NCI-H1092 treated with DMSO at 0.1 percent for 48 hours (cell line): ENCODE measurements around the gene INPP5F.
A peak's percentile ranks its signal among the peaks of the same experiment; 100 is the strongest.

Source experiments
- DNase-seq: peaks from one replicate; lab custom pipeline; 2025; lab: John Stamatoyannopoulos, UW

The INPP5F gene

DNA sequence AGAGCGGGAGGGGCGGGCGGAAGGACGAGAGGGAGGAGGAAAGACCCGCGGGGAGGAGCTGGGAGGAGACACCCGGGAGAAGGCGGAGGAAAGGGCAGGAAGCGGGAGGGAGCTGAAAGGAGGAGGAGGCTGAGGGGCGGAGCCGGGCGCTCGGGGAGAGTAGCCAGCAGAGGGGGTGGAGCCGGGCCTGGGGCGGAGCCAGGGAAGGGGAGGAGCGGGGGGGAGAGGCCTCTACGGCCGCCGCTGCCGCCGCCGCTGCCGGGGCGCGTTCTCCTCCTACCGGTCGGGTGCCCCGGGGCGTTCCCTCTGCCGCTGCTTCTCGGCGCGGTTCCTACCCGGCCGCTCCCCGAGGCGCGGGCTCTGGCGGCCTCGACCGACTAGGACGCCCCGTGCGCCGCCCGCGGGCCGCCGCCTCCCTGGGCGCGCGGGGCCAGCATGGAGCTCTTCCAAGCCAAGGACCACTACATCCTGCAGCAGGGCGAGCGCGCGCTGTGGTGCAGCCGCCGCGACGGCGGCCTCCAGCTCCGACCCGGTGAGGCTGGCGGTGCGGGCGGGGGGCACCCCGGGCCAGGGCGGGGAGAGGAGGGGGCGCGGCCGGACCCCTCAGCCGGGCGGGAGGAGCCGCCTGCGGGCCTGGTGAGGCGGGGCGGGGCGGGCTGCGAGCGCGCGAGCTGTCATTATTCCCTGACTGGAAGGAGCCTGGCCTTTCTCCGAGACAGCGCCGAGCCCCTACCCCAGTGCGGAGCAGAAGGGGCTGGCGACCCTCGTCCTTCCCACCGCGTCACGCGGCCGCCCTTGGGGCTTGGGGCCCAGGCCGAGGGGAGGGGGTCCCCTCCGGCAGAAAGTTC, at the start of gene INPP5F:
INPP5F (plus strand) TSS at position 223 of the 848 bp plus-strand sequence; CDS start at position 436, 213 bp downstream.
- peak; percentile 96 for DNase-seq

- no peak for DNase-seq
Observed at GRCh38 chr10:119677126-119677525, 48.7 kb upstream of the INPP5F start.

- no peak for DNase-seq
Observed at GRCh38 chr10:119677904-119678755, 47.7 kb upstream of the INPP5F start.

- DNase-seq: no peak
Observed at GRCh38 chr10:119679480-119679829, 46.4 kb upstream of the INPP5F start.

DNA sequence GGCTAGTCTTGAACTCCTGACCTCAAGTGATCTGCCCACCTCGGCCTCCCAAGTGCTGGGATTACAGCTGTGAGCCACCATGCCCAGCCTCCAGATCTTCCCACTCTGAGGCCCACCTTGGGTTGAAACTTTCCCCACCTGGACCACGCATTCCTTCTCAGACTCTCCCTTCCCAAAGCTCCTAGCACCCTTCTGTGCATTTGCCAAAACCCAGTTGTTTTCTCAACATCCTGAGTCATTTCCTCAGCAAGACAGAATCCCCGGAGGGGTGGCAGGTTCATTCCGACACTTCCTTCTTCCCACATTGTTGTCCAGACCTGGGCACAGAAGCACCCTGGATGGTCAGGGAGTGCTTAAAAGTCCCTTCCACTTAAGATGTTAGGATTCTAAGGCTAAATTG, 45.8 kb upstream of the INPP5F start:
- no peak for DNase-seq

- DNase-seq: no peak
Observed at GRCh38 chr10:119680650-119681081, 45.2 kb upstream of the INPP5F start.

- peak; percentile 38 for DNase-seq
Observed at GRCh38 chr10:119686465-119687191, 39.2 kb upstream of the INPP5F start.

DNA sequence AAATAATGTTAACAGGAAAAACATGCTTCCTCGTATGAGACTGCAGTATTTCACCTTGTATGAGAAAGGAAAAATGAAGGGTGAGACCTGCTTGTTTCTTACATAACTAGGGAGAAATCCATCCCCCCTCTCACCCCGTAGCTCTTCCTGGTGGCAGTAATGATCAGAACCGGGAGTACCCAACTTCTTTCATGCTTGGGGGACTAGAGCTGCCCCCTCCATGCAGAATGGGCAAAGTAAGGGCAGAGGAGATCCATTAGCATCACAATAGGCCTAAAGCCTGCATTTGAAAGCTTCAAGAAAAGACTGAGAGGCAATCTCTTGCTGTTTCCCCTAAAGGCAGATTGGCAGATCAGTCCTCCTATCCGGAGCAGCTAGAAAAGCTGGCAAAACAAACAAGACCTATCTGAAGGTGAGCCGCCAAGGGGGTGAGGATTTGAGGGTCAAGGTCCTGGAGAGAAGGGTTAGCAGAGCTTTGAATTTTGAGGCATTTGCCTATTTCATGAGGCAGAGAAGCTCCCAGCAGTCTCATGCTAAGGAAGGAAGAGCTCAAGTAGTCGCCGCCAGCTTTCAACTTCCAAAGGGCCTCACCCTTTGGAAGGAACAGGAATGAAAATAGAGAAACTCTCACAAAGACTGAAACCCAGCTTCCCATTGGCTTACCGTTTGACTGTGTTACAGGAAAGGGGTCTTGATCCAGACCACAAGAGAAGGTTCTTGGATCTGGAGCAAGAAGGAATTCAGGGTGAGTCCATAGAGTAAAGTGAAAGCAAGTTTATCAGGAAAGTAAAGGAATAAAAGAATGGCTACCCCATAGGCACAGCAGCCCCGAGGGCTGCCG, 38.4 kb upstream of the INPP5F start:
- no peak for DNase-seq

- no peak for DNase-seq
Observed at GRCh38 chr10:119688033-119688508, 37.8 kb upstream of the INPP5F start.

GRCh38 chr10:119689016-119689580, 36.8 kb upstream of the INPP5F start:
- DNase-seq: no peak

DNA sequence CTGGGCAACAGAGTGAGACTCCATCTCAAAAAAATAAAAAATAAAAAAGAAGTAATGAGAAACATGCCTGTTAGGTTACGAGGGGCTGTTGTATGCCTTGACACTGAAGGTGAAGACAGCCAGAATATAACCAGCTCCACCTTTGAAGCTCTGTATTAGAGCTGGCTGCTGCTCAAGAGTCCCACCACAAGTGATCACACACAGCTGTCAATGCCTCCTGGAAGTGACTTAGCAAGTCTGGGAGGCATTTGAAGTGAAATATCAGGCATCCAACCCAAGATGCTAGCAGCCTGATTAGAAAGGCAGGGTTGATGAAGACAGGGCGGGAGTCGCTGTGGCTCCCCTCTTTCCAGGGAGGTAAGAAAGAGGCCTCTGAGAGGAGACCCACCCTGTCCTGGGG, 34.1 kb upstream of the INPP5F start:
- DNase-seq: no peak

GRCh38 chr10:119693262-119693957, 32.4 kb upstream of the INPP5F start:
- no peak for DNase-seq

DNA sequence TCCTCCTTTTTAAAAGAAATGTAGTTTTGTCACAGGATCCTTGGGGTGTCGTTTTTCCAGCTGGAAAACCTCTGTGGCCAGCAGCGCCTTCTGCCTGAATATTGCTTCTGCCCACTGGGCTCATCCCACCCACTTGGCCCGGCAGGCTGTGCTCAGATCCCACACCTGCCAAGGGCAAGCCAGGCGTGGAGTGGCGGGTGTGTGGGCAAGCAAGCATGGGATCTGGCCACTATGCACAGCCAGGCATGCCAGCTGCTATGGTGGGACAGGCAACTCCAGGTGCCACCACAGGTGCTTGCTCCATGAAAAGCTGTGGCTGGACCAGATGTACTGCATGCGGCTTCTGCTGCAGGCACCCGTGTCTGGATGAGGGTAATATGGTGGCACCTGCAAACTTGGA, 31.2 kb upstream of the INPP5F start:
- DNase-seq: no peak

- no peak for DNase-seq
Observed at GRCh38 chr10:119700321-119700954, 25.4 kb upstream of the INPP5F start.

GRCh38 chr10:119701861-119702260, 24.0 kb upstream of the INPP5F start:
- no peak for DNase-seq

DNA sequence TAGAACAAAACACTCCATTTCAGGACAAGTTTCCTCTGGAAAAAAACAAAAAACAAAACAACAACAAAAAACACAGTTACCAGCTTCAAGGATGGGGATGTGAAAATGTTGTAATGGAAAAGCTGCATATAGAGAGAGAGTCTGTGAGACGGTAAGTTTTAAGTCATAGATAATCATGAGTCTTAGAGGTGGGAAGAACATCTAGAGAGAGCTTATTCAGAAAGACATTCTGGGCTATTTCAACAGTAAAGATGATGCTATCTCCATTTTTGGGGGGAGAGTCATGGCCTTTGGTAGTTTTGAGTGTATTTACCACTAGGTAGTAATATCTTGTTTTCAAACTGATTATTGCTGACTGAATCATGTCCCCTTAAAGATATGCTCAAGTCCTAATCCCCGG, 23.3 kb upstream of the INPP5F start:
- DNase-seq: no peak

GRCh38 chr10:119703903-119704508, 21.8 kb upstream of the INPP5F start:
- no peak for DNase-seq

GRCh38 chr10:119705434-119705831, 20.4 kb upstream of the INPP5F start:
- DNase-seq: no peak

DNA sequence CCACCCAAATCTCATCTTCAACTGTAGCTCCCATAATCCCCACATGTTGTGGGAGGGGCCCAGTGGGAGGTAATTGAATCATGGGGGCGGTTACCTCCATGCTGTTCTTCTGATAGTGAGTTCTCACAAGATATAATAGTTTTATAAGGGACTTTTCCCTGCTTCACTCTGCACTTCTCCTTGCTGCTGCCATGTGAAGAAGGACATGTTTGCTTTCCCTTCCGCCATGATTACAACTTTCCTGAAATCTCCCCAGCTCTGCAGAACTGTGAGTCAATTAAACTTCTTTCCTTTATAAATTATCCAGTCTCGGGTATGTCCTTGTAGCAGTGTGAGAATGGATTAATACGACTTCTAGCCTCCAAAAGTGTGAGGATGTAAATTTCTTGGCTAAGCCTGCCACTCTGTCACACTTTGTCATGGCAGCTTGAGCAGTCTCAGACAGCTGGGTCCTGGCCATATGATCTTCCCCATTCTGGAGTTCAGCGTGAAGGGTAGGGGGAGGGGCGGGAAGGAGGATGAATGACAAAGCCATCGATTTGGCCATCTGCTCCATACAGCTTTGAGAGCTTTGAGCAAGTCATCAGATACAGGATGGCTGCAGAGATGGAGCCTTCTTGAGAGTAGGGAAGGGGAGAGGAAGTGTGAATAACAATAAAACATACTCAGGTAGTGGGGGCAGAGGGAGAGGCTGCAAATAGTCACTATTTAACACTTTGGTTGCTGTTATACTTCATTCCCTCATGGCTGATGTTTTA, 19.1 kb upstream of the INPP5F start:
- DNase-seq: no peak
